ENCODE measurements around the gene SUFU. TPM values are rescaled to one million over a fixed set of nuclear protein-coding genes. Genes with fewer than 3 reads are reported as not detected.

Gene SUFU
- total and polyA plus RNA-seq, 2 of the 13 experiments (the other 11 are each of a cell fraction or from before 2014, with no cell fraction given): 2.9 to 5.5 TPM

DNA sequence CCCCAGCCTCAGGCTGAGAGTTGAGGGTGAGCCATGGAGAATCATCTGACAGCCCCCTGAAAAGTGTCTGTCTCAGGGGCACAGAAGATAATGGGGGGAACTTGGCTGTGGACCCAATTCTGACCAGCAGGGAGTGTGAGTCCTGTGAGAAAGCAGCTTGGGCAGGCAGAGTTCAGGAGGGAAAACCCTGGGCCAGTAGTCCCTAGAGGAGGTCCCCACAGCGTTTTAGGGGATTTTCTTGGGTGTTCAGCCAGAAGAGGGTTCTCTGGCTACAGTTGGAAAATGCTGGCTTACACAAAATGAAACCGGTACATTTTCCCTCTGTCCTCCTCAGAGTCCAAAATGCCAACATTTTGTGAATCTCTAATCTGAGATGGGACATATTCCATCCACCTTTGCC is 104.7 kb downstream of the SUFU start:
- H3K4me2 ChIP-seq (ENCODE audit: low read depth, low read length): no peak overlapping the region
- H3K79me2 ChIP-seq (ENCODE audit: insufficient read depth, low read length): no peaks in the 10 kb centered on the region
- ATAC-seq: peak; percentile 50; the same call in 2 of the 3 replicates

More for the DNA sequence above, 104.7 kb downstream of the SUFU start:
- no peak overlapping the region for H3K27ac ChIP-seq (ENCODE audit: extremely low read length, insufficient read depth, low read length)
- intact Hi-C loops (cut with micrococcal nuclease; ENCODE audit: unreplicated experiment): no loop called here
- no TSS peak for BruUV-seq (replicated peaks)
- H3K4me3 ChIP-seq (replicated peaks in 1 of 3; ENCODE audit: insufficient read depth in 1 of 3, low read depth in 2 of 3, low read length in 3 of 3): no peak overlapping the region
- no peaks in the 10 kb centered on the region for H4K20me1 ChIP-seq (ENCODE audit: insufficient read depth, low read length)
- H3K9me3 ChIP-seq (ENCODE audit: low read length): no peaks in the 10 kb centered on the region
- no peaks in the 10 kb centered on the region for H3K27me3 ChIP-seq (ENCODE audit: control insufficient read depth in 1 of 2, insufficient read depth in 2 of 2, low read length in 2 of 2)
- in situ Hi-C loops (cut with HindIII; ENCODE audit: extremely low pct_ligation_motif_present, low pct_unique_long_range_greater_than_20kb): no loop called here
- H3K9ac ChIP-seq (ENCODE audit: insufficient read depth, low read depth, low read length): no peak overlapping the region
- TF ChIP-seq MXD4 (CRISPR knock-in tag; IDR thresholded peaks at IDR 0.05) (no peak), IRX3 (CRISPR knock-in tag; IDR thresholded peaks at IDR 0.05; ENCODE audit: borderline replicate concordance, low read depth) (no peak), SMAD9 (CRISPR knock-in tag; IDR thresholded peaks at IDR 0.05) (no peak), HDAC1 (CRISPR knock-in tag; IDR thresholded peaks at IDR 0.05) (no peak), PPARG (CRISPR knock-in tag; conservative IDR thresholded peaks at IDR 0.05) (no peak), ZNF607 (CRISPR knock-in tag; IDR thresholded peaks at IDR 0.05; ENCODE audit: borderline replicate concordance) (no peak), ZMYM2 (CRISPR knock-in tag; IDR thresholded peaks at IDR 0.05) (no peak), ZNF572 (CRISPR knock-in tag; IDR thresholded peaks at IDR 0.05) (no peak)
- TF ChIP-seq, protein P1, sequence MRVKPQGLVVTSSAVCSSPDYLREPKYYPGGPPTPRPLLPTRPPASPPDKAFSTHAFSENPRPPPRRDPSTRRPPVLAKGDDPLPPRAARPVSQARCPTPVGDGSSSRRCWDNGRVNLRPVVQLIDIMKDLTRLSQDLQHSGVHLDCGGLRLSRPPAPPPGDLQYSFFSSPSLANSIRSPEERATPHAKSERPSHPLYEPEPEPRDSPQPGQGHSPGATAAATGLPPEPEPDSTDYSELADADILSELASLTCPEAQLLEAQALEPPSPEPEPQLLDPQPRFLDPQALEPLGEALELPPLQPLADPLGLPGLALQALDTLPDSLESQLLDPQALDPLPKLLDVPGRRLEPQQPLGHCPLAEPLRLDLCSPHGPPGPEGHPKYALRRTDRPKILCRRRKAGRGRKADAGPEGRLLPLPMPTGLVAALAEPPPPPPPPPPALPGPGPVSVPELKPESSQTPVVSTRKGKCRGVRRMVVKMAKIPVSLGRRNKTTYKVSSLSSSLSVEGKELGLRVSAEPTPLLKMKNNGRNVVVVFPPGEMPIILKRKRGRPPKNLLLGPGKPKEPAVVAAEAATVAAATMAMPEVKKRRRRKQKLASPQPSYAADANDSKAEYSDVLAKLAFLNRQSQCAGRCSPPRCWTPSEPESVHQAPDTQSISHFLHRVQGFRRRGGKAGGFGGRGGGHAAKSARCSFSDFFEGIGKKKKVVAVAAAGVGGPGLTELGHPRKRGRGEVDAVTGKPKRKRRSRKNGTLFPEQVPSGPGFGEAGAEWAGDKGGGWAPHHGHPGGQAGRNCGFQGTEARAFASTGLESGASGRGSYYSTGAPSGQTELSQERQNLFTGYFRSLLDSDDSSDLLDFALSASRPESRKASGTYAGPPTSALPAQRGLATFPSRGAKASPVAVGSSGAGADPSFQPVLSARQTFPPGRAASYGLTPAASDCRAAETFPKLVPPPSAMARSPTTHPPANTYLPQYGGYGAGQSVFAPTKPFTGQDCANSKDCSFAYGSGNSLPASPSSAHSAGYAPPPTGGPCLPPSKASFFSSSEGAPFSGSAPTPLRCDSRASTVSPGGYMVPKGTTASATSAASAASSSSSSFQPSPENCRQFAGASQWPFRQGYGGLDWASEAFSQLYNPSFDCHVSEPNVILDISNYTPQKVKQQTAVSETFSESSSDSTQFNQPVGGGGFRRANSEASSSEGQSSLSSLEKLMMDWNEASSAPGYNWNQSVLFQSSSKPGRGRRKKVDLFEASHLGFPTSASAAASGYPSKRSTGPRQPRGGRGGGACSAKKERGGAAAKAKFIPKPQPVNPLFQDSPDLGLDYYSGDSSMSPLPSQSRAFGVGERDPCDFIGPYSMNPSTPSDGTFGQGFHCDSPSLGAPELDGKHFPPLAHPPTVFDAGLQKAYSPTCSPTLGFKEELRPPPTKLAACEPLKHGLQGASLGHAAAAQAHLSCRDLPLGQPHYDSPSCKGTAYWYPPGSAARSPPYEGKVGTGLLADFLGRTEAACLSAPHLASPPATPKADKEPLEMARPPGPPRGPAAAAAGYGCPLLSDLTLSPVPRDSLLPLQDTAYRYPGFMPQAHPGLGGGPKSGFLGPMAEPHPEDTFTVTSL (CRISPR knock-in tag; IDR thresholded peaks at IDR 0.05; ENCODE audit: borderline replicate concordance): no peak
- TF ChIP-seq, protein P2, sequence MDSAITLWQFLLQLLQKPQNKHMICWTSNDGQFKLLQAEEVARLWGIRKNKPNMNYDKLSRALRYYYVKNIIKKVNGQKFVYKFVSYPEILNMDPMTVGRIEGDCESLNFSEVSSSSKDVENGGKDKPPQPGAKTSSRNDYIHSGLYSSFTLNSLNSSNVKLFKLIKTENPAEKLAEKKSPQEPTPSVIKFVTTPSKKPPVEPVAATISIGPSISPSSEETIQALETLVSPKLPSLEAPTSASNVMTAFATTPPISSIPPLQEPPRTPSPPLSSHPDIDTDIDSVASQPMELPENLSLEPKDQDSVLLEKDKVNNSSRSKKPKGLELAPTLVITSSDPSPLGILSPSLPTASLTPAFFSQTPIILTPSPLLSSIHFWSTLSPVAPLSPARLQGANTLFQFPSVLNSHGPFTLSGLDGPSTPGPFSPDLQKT (CRISPR knock-in tag; IDR thresholded peaks at IDR 0.05; ENCODE audit: borderline replicate concordance): no peak
- TF ChIP-seq, protein P3, sequence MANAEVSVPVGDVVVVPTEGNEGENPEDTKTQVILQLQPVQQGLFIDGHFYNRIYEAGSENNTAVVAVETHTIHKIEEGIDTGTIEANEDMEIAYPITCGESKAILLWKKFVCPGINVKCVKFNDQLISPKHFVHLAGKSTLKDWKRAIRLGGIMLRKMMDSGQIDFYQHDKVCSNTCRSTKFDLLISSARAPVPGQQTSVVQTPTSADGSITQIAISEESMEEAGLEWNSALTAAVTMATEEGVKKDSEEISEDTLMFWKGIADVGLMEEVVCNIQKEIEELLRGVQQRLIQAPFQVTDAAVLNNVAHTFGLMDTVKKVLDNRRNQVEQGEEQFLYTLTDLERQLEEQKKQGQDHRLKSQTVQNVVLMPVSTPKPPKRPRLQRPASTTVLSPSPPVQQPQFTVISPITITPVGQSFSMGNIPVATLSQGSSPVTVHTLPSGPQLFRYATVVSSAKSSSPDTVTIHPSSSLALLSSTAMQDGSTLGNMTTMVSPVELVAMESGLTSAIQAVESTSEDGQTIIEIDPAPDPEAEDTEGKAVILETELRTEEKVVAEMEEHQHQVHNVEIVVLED (CRISPR knock-in tag; IDR thresholded peaks at IDR 0.05; ENCODE audit: borderline replicate concordance): no peak
- peaks cover 3 to 5% of the 10 kb centered on the region in 2 experiments; a peak in 2 of 5 replicates for H3K36me3 ChIP-seq (replicated peaks in 1 of 2; ENCODE audit: control insufficient read depth in 1 of 2, insufficient read depth in 2 of 2, low read length in 2 of 2)
- DNase-seq (ENCODE audit: low spot score) (no peak), FAIRE-seq (no peak)
- H2AFZ ChIP-seq (ENCODE audit: low read length): no peak overlapping the region
- ChIA-PET POLR2A (interaction anchor here (1.2 kb wide), 1 partner anchor 8 kb away, joined by 3 read pairs; no protein-coding TSS in a partner anchor), CTCF (ENCODE audit: low intra/inter-chr PET ratio, low total read pairs) (no interaction called here)
- H3K4me1 ChIP-seq (ENCODE audit: insufficient read depth, low read length): peaks cover 22% of the 10 kb centered on the region
- 100% methylated on average over 2 of the region's 2 CpGs for WGBS (ENCODE audit: low lambda C conversion rate)

Measured in HepG2 (cell line).